Measurements from ENCODE around the gene ARL14.

ARL14 gene

GRCh38 chr3:160694345-160694744 is 17.4 kb downstream of the ARL14 start:
- TF ChIP-seq CTCF (IDR thresholded peaks at IDR 0.05; ENCODE audit: extremely low read depth, insufficient read depth, missing control alignments) = no peak
- in situ Hi-C loops (cut with MboI; ENCODE audit: low pct_unique_long_range_greater_than_20kb, low sequenced_read_pairs, unreplicated experiment) = loop anchor here (25.0 kb wide), 2 partner anchors 243 to 718 kb away; no protein-coding TSS in a partner anchor
- no peak for DNase-seq (ENCODE audit: low spot score)

DNA sequence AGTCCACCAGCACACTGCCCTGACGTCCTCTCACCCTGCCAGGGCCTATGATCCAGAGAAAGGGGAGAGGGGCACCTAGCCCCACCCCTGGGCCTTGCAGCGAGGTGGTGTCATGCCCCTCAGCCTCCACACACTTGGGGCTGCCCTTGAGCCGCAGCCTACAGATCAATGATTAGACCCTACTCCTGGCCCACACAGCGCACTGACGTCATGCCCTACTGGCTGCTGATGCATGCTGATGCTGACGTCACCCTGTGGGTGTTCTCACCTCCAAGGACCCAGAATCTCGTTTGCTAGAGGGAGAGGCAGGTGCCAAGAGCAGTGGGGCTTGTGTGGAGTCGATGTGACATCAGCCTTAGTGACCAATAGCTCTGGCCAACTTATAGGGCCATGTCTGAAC is 18.0 kb downstream of the ARL14 start:
- no peak for TF ChIP-seq CTCF (IDR thresholded peaks at IDR 0.05; ENCODE audit: extremely low read depth, insufficient read depth, missing control alignments)
- no peak for DNase-seq (ENCODE audit: low spot score)
- in situ Hi-C loops (cut with MboI; ENCODE audit: low pct_unique_long_range_greater_than_20kb, low sequenced_read_pairs, unreplicated experiment) = loop anchor here (25.0 kb wide), 2 partner anchors 242 to 717 kb away; no protein-coding TSS in a partner anchor

DNA sequence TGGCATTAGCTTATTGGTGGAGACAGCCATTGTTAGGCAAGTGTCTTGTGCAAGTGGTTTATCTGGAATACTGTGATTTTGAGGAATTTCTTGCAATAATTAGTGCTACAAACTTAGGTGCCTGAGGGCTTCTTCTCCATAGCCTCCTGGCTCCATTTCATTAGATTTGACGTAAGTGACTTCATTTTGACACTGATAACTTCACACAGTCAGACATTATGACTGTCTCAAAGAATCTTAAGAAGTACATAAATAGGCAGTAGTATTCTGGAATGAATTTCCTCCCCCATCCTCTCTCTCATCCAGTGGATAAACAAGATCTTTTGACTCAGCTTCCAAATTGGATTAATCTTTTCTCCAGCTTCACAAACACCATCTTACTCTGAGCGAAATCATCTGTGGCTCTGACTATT is 19.0 kb downstream of the ARL14 start:
- no peak for TF ChIP-seq CTCF (IDR thresholded peaks at IDR 0.05; ENCODE audit: extremely low read depth, insufficient read depth, missing control alignments)
- in situ Hi-C loops (cut with MboI; ENCODE audit: low pct_unique_long_range_greater_than_20kb, low sequenced_read_pairs, unreplicated experiment) = loop anchor here (25.0 kb wide), 2 partner anchors 241 to 716 kb away; no protein-coding TSS in a partner anchor
- no peak for DNase-seq (ENCODE audit: low spot score)

DNA sequence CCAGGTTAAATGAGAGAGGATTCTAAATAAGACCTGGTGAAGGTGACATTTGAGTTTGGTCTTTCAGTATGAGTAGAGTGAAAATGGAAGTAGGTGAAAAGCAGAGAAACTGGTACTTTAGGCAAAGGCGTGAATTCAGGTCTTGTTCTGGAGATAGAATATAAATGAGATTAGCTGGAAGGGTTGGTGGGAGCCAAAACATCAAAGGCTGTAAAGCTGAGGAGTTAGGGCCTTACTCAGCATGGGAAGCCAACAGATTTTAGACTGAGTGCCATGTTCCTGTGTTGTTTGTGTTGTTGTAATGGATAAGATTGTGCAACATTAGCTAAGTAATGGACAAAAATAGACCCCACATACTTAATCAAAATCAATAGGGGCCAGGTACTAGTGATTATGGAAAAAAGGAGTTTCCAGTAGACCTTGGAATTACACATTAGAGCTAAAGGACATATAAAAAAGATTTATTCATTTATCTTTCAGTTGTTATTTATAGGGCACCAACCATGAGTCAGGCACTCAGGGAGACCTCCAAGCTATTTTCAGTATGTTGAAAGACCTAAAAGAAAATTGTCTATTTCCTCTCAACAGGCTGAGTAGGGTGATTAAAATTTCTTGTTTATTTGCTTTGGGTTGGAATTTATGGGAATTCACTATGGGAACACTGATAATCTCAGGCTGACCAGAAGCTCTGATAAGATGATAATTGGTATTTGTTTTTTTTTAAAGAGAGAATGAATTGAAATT is 20.8 kb downstream of the ARL14 start:
- TF ChIP-seq CTCF (IDR thresholded peaks at IDR 0.05; ENCODE audit: extremely low read depth, insufficient read depth, missing control alignments) = no peak
- in situ Hi-C loops (cut with MboI; ENCODE audit: low pct_unique_long_range_greater_than_20kb, low sequenced_read_pairs, unreplicated experiment) = loop anchor here (25.0 kb wide), 2 partner anchors 239 to 714 kb away; no protein-coding TSS in a partner anchor
- DNase-seq (ENCODE audit: low spot score) = peak; percentile 23

DNA sequence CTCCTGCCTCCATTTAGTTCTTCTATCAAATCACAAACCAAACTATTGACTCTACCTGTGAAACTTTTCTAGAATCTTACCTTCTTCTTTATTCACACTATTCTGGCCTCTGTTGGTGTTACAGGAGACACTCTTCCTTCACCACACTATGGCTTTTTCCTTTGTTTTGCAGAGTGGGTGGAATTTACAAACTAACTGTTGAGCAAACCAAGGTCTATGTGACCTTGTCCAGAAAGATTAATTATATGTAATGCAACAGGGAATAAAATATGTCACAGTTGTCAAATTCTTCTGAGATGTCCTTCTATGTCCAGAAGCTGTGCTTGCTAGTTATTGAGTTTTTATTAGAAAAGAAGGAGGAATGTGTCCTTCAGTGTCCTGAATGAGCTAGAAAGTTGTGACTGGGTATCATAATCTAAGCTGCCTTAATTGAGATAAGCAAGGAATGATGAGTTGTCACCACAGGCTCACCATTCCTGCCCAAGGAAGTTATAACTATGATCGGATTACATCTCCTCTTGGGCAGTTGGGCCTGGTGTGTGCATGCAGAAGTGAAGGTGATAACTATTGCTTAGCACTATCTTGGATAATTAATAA is 21.7 kb downstream of the ARL14 start:
- TF ChIP-seq CTCF (IDR thresholded peaks at IDR 0.05; ENCODE audit: extremely low read depth, insufficient read depth, missing control alignments) = no peak
- in situ Hi-C loops (cut with MboI; ENCODE audit: low pct_unique_long_range_greater_than_20kb, low sequenced_read_pairs, unreplicated experiment) = loop anchor here (25.0 kb wide), 2 partner anchors 239 to 714 kb away; no protein-coding TSS in a partner anchor
- DNase-seq (ENCODE audit: low spot score) = no peak

DNA sequence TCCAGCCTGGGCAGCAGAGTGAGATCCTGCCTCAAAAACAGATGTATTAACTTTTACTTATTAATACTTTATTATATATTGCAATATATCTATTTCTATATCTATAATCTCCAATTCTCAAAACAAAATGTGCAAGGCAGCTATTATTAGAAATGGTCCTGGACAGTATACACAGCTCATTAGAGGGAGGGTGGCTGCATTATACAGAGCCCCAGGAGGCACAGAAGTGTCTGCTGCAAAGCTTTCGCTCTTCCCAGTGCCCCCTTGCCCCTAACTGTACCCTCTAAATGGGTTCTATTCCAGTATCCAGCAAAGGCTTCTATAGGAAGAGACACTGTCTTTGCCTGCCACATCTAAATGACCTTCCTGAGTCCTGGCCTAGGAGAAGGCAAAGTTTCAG is 24.5 kb downstream of the ARL14 start:
- no peak for DNase-seq (ENCODE audit: low spot score)
- no peak for TF ChIP-seq CTCF (IDR thresholded peaks at IDR 0.05; ENCODE audit: extremely low read depth, insufficient read depth, missing control alignments)
- in situ Hi-C loops (cut with MboI; ENCODE audit: low pct_unique_long_range_greater_than_20kb, low sequenced_read_pairs, unreplicated experiment) = no loop called here

All from GM13977 (cell line).